Liver (tissue), 3 donors: ENCODE results near the gene ARHGEF10L.

Experiments
- CTCF ChIP-seq: fragments of 150-350 bp; IDR thresholded peaks from 2 replicates; pipeline ENCODE4 v1.5.1; 2017; ENCODE audit warnings: improper control_type of control experiment, low read depth, low read length; ENCODE audit not compliant: missing input control
- EGR1 ChIP-seq, 2 donors: IDR thresholded peaks; 2 replicates each; pipeline ENCODE4 v1.6.1; 2016 to 2018; ENCODE audit warnings: antibody characterized with exemption in 2 of 2, low read depth in 2 of 2
- GABPA ChIP-seq, 2 donors: IDR thresholded peaks in 1 of 2; conservative IDR thresholded peaks in 1 of 2; 2 replicates each; pipeline ENCODE4 v1.6.1; 2016; ENCODE audit warnings: antibody characterized with exemption in 2 of 2, mild to moderate bottlenecking in 1 of 2, moderate library complexity in 1 of 2
- JUND ChIP-seq, 2 donors: IDR thresholded peaks; 2 replicates each; pipeline ENCODE4 v1.6.1; 2016; ENCODE audit warnings: antibody characterized with exemption in 2 of 2
- NR2F2 ChIP-seq: IDR thresholded peaks from 2 replicates; pipeline ENCODE4 v1.6.1; 2016; ENCODE audit warnings: antibody characterized with exemption
- REST ChIP-seq: IDR thresholded peaks from 2 replicates; pipeline ENCODE4 v1.6.1; 2016; ENCODE audit warnings: antibody characterized with exemption, mild to moderate bottlenecking
- SP1 ChIP-seq: IDR thresholded peaks from 2 replicates; pipeline ENCODE4 v1.6.1; 2018; ENCODE audit warnings: antibody characterized with exemption, mild to moderate bottlenecking
- TAF1 ChIP-seq: conservative IDR thresholded peaks from 2 replicates; pipeline ENCODE4 v1.6.1; 2016; ENCODE audit warnings: antibody characterized with exemption, mild to moderate bottlenecking
- YY1 ChIP-seq: IDR thresholded peaks from 2 replicates; pipeline ENCODE4 v1.6.1; 2016; ENCODE audit warnings: antibody characterized with exemption, mild to moderate bottlenecking
- ZBTB33 ChIP-seq: IDR thresholded peaks from 2 replicates; pipeline ENCODE4 v1.6.1; 2016; ENCODE audit warnings: antibody characterized with exemption
- donor health status: healthy.
- donor health status: healthy.

GRCh38 chr1:17743925-17744324, 204.4 kb downstream of the ARHGEF10L start:
- TF ChIP-seq CTCF (no peak), EGR1 (IDR thresholded peaks at IDR 0.05; ENCODE audit: low read depth in 2 of 2) (no peak), TAF1 (no peak), JUND (IDR thresholded peaks at IDR 0.05) (no peak), ZBTB33 (no peak), SP1 (no peak), NR2F2 (no peak), REST (no peak), GABPA (IDR thresholded peaks at IDR 0.05 in 1 of 2, conservative IDR thresholded peaks at IDR 0.05 in 1 of 2) (no peak), YY1 (no peak)
